ENCODE results near the gene PRDM16. TPM values are rescaled to one million over a fixed set of nuclear protein-coding genes. Genes with fewer than 3 reads are reported as not detected.

PRDM16 gene
- polyA plus RNA-seq, 1 donor from 2014 or later, result 0.21 TPM

- Histone ChIP-seq H3K4me3 (ENCODE audit: low read length) (no peak overlapping the region), H3K9ac (ENCODE audit: low read length) (no peak overlapping the region), H3K9me3 (ENCODE audit: low read length) (no peaks in the 10 kb centered on the region), H3K27me3 (ENCODE audit: insufficient read depth, low read depth, low read length) (no peaks in the 10 kb centered on the region), H3K36me3 (ENCODE audit: insufficient read depth, low read length) (no peaks in the 10 kb centered on the region), H3K4me2 (ENCODE audit: low read length) (no peak overlapping the region), H2AFZ (ENCODE audit: low read depth, low read length) (no peak overlapping the region), H3F3A (ENCODE audit: insufficient read depth, low read length, poor library complexity, severe bottlenecking) (no peaks in the 10 kb centered on the region), H3K79me2 (replicated peaks; ENCODE audit: insufficient read depth, low read length) (peaks cover 41% of the 10 kb centered on the region), H4K20me1 (ENCODE audit: insufficient read depth) (no peaks in the 10 kb centered on the region), H3K9me2 (ENCODE audit: insufficient read depth, low read length) (no peaks in the 10 kb centered on the region), H3K27ac (ENCODE audit: low read length) (no peak overlapping the region)
- TF ChIP-seq CTCF (IDR thresholded peaks at IDR 0.05; ENCODE audit: poor library complexity, severe bottlenecking), result no peak
- TF ChIP-seq RAD21 (conservative IDR thresholded peaks at IDR 0.05), result no peak
- no peak for TF ChIP-seq TAF1 (IDR thresholded peaks at IDR 0.05; ENCODE audit: low read depth)
- TF ChIP-seq MXI1 (conservative IDR thresholded peaks at IDR 0.05; ENCODE audit: poor library complexity, severe bottlenecking), result no peak
- TF ChIP-seq REST (IDR thresholded peaks at IDR 0.05; ENCODE audit: borderline replicate concordance), result no peak
- no peak for TF ChIP-seq POLR2AphosphoS5 (IDR thresholded peaks at IDR 0.05)
- TF ChIP-seq EZH2 (IDR thresholded peaks at IDR 0.05; ENCODE audit: borderline replicate concordance, insufficient read depth, low read length, poor library complexity, severe bottlenecking), result no peak
- no peak for TF ChIP-seq EP300 (conservative IDR thresholded peaks at IDR 0.05; ENCODE audit: poor library complexity, severe bottlenecking)
- no peak for TF ChIP-seq SMC3 (conservative IDR thresholded peaks at IDR 0.05; ENCODE audit: poor library complexity)
Observed at GRCh38 chr1:3148171-3148570, 79.2 kb downstream of the PRDM16 start.

- Histone ChIP-seq H3K79me2 (replicated peaks; ENCODE audit: insufficient read depth, low read length) (peaks cover 33% of the 10 kb centered on the region), H3K27ac (ENCODE audit: low read length) (no peak overlapping the region), H3K27me3 (ENCODE audit: insufficient read depth, low read depth, low read length) (no peaks in the 10 kb centered on the region), H3F3A (ENCODE audit: insufficient read depth, low read length, poor library complexity, severe bottlenecking) (no peaks in the 10 kb centered on the region), H2AFZ (ENCODE audit: low read depth, low read length) (no peak overlapping the region), H3K4me2 (ENCODE audit: low read length) (no peak overlapping the region), H3K9me2 (ENCODE audit: insufficient read depth, low read length) (no peaks in the 10 kb centered on the region), H3K9me3 (ENCODE audit: low read length) (no peaks in the 10 kb centered on the region), H3K4me3 (ENCODE audit: low read length) (no peak overlapping the region), H3K9ac (ENCODE audit: low read length) (no peak overlapping the region), H3K36me3 (ENCODE audit: insufficient read depth, low read length) (no peaks in the 10 kb centered on the region), H4K20me1 (ENCODE audit: insufficient read depth) (no peaks in the 10 kb centered on the region)
- TF ChIP-seq CTCF (IDR thresholded peaks at IDR 0.05; ENCODE audit: poor library complexity, severe bottlenecking) (no peak), RAD21 (conservative IDR thresholded peaks at IDR 0.05) (no peak), TAF1 (IDR thresholded peaks at IDR 0.05; ENCODE audit: low read depth) (no peak), POLR2AphosphoS5 (IDR thresholded peaks at IDR 0.05) (no peak)
Observed at GRCh38 chr1:3149277-3149676, 80.3 kb downstream of the PRDM16 start.

Measured in neural cell (in vitro differentiated cells).